ENCODE data around the gene ASIC2.

Gene ASIC2

GRCh38 chr17:33242375-33243124, 50.5 kb downstream of the ASIC2 start:
- DNase-seq (ENCODE audit: low read depth), result no peak

- no peak for DNase-seq (ENCODE audit: low read depth)
Observed at GRCh38 chr17:33241390-33241789, 51.7 kb downstream of the ASIC2 start.

GRCh38 chr17:33240362-33240761, 52.7 kb downstream of the ASIC2 start:
- DNase-seq (ENCODE audit: low read depth), result no peak

GRCh38 chr17:33239702-33240101, 53.4 kb downstream of the ASIC2 start:
- DNase-seq (ENCODE audit: low read depth), result no peak

GRCh38 chr17:33234930-33235685, 58.0 kb downstream of the ASIC2 start:
- peak; percentile 8 for DNase-seq (ENCODE audit: low read depth)

- no peak for DNase-seq (ENCODE audit: low read depth)
Observed at GRCh38 chr17:33234233-33234632, 58.9 kb downstream of the ASIC2 start.

- DNase-seq (ENCODE audit: low read depth), result peak; percentile 6
Observed at GRCh38 chr17:33233811-33234177, 59.3 kb downstream of the ASIC2 start.

GRCh38 chr17:33229499-33229898, 63.6 kb downstream of the ASIC2 start:
- DNase-seq (ENCODE audit: low read depth), result no peak

GRCh38 chr17:33229028-33229427, 64.1 kb downstream of the ASIC2 start:
- no peak for DNase-seq (ENCODE audit: low read depth)

- DNase-seq (ENCODE audit: low read depth), result no peak
Observed at GRCh38 chr17:33228548-33228947, 64.5 kb downstream of the ASIC2 start.

- no peak for DNase-seq (ENCODE audit: low read depth)
Observed at GRCh38 chr17:33227911-33228310, 65.2 kb downstream of the ASIC2 start.

- DNase-seq (ENCODE audit: low read depth), result no peak
Observed at GRCh38 chr17:33225994-33226393, 67.1 kb downstream of the ASIC2 start.

- no peak for DNase-seq (ENCODE audit: low read depth)
Observed at GRCh38 chr17:33225509-33225908, 67.6 kb downstream of the ASIC2 start.

- no peak for DNase-seq (ENCODE audit: low read depth)
Observed at GRCh38 chr17:33220036-33220435, 73.1 kb downstream of the ASIC2 start.

- no peak for DNase-seq (ENCODE audit: low read depth)
Observed at GRCh38 chr17:33218698-33219601, 74.1 kb downstream of the ASIC2 start.

- no peak for DNase-seq (ENCODE audit: low read depth)
Observed at GRCh38 chr17:33217891-33218290, 75.2 kb downstream of the ASIC2 start.

- DNase-seq (ENCODE audit: low read depth), result no peak
Observed at GRCh38 chr17:33214996-33215395, 78.1 kb downstream of the ASIC2 start.

- DNase-seq (ENCODE audit: low read depth), result no peak
Observed at GRCh38 chr17:33210285-33210684, 82.8 kb downstream of the ASIC2 start.

GRCh38 chr17:33209671-33210070, 83.4 kb downstream of the ASIC2 start:
- DNase-seq (ENCODE audit: low read depth), result no peak

- no peak for DNase-seq (ENCODE audit: low read depth)
Observed at GRCh38 chr17:33207231-33207630, 85.9 kb downstream of the ASIC2 start.

GRCh38 chr17:33205552-33205951, 87.5 kb downstream of the ASIC2 start:
- no peak for DNase-seq (ENCODE audit: low read depth)

- no peak for DNase-seq (ENCODE audit: low read depth)
Observed at GRCh38 chr17:33204701-33205100, 88.4 kb downstream of the ASIC2 start.

- no peak for DNase-seq (ENCODE audit: low read depth)
Observed at GRCh38 chr17:33204156-33204555, 88.9 kb downstream of the ASIC2 start.
